GM23338 (cell line): ENCODE results near the gene NCLN. TPM values are rescaled to one million over a fixed set of nuclear protein-coding genes. Genes with fewer than 3 reads are reported as not detected.

Source experiments
- ATAC-seq: fragments of 200-7000 bp; cut with Tn5 transposase; 3 replicates; pipeline ENCODE4 v1.9.1; 2020
- DNase-seq: peaks from one replicate; pipeline ENCODE4 v3.0.0-alpha.2; 2015; ENCODE audit warnings: low spot score
- H2AFZ ChIP-seq: fragments of 200-600 bp; sonication (generic); 2 replicates; pipeline ENCODE4 v1.8.0; 2016; ENCODE audit warnings: antibody characterized with exemption, mild to moderate bottlenecking, moderate library complexity
- H3F3A ChIP-seq: fragments of 200-600 bp; sonication (generic); replicated peaks from 2 replicates; pipeline ENCODE4 v1.8.0; 2017; ENCODE audit warnings: antibody characterized with exemption, mixed run types, low read depth
- H3K27ac ChIP-seq: fragments of 200-600 bp; sonication (generic); 2 replicates; pipeline ENCODE4 v1.6.1; 2016; ENCODE audit warnings: low read depth
- H3K27me3 ChIP-seq: fragments of 200-600 bp; sonication (generic); 2 replicates; pipeline ENCODE4 v1.8.0; 2016; ENCODE audit warnings: mild to moderate bottlenecking, mixed run types, moderate library complexity; ENCODE audit not compliant: insufficient read depth
- H3K36me3 ChIP-seq: fragments of 200-600 bp; sonication (generic); 2 replicates; pipeline ENCODE4 v1.8.0; 2016; ENCODE audit warnings: mild to moderate bottlenecking; ENCODE audit not compliant: insufficient read depth
- H3K4me1 ChIP-seq: fragments of 200-600 bp; sonication (generic); 2 replicates; pipeline ENCODE4 v1.8.0; 2016; ENCODE audit warnings: mild to moderate bottlenecking, moderate library complexity; ENCODE audit not compliant: insufficient read depth
- H3K4me2 ChIP-seq: fragments of 200-600 bp; sonication (generic); 2 replicates; pipeline ENCODE4 v1.7.1; 2017; ENCODE audit warnings: mixed run types
- H3K4me3 ChIP-seq: fragments of 200-600 bp; sonication (generic); 2 replicates; pipeline ENCODE4 v1.6.1; 2016; ENCODE audit warnings: mixed run types
- H3K79me2 ChIP-seq: fragments of 200-600 bp; sonication (generic); replicated peaks from 2 replicates; pipeline ENCODE4 v1.8.0; 2017; ENCODE audit warnings: mild to moderate bottlenecking; ENCODE audit not compliant: insufficient read depth
- H3K9me2 ChIP-seq: fragments of 200-600 bp; sonication (generic); 2 replicates; pipeline ENCODE4 v1.8.0; 2017; ENCODE audit not compliant: insufficient read depth
- H4K20me1 ChIP-seq: fragments of 200-600 bp; sonication (generic); replicated peaks from 2 replicates; pipeline ENCODE4 v1.8.0; 2017; ENCODE audit warnings: mild to moderate bottlenecking; ENCODE audit not compliant: insufficient read depth
- H3K27ac Mint-ChIP-seq: 2 replicates; pipeline ENCODE4 v1.8.0; 2020; ENCODE audit warnings: inconsistent platforms, mild to moderate bottlenecking, moderate library complexity, mixed read lengths
- H3K27me3 Mint-ChIP-seq: 3 replicates; pipeline ENCODE4 v1.8.0; 2022; ENCODE audit warnings: low read depth, mild to moderate bottlenecking, moderate library complexity, mixed read lengths, inconsistent platforms; ENCODE audit not compliant: insufficient read depth, poor library complexity
- H3K36me3 Mint-ChIP-seq: 3 replicates; pipeline ENCODE4 v1.8.0; 2021; ENCODE audit warnings: low read depth, mild to moderate bottlenecking, inconsistent platforms, moderate library complexity, mixed read lengths
- H3K4me1 Mint-ChIP-seq: 3 replicates; pipeline ENCODE4 v1.8.0; 2020; ENCODE audit warnings: mild to moderate bottlenecking, inconsistent platforms, mixed read lengths
- H3K4me3 Mint-ChIP-seq: 3 replicates; pipeline ENCODE4 v1.8.0; 2021; ENCODE audit warnings: moderate library complexity, mild to moderate bottlenecking, inconsistent platforms, mixed read lengths
- H3K9me3 Mint-ChIP-seq: 3 replicates; pipeline ENCODE4 v1.8.0; 2020; ENCODE audit warnings: moderate library complexity, mild to moderate bottlenecking, inconsistent platforms, mixed read lengths
- REST ChIP-seq: IDR thresholded peaks from one replicate; pipeline ENCODE4 v1.6.1; 2018; ENCODE audit warnings: antibody characterized with exemption; ENCODE audit not compliant: unreplicated experiment
- ZNF331 ChIP-seq: fragments of 250-450 bp; sonication (Bioruptor Pico); IDR thresholded peaks from 2 replicates; pipeline ENCODE4 v1.5.0; 2020; ENCODE audit warnings: low read depth, mild to moderate bottlenecking, moderate library complexity
- polyA plus RNA-seq: library from polyadenylated mRNA; unstranded; fragments of >200 nt; fragmentation: Nextera tagmentation; extraction: Ambion mirVana; gene quantifications from 2 replicates; pipeline ENCODE4 v1.2.1, GENCODE V29; 2016
- total RNA-seq: library from RNA; depleted of rRNA; stranded (reverse); fragments of >200 nt; shearing (Covaris generic); gene quantifications from 2 replicates; pipeline ENCODE4 v1.2.3, GENCODE V29; 2014
- TF ChIP-seq, protein P1 (sequence below): fragments of 250-450 bp; sonication (Bioruptor Pico); IDR thresholded peaks from 2 replicates; pipeline ENCODE4 v1.5.0; 2020; ENCODE audit warnings: mild to moderate bottlenecking, moderate library complexity
- TF ChIP-seq, protein P2 (sequence below): IDR thresholded peaks from 2 replicates; pipeline ENCODE4 v1.6.1; 2016; ENCODE audit warnings: antibody characterized with exemption

Gene NCLN
- total and polyA plus RNA-seq, 2 experiments from 2014 or later: 85.6 to 125 TPM

DNA sequence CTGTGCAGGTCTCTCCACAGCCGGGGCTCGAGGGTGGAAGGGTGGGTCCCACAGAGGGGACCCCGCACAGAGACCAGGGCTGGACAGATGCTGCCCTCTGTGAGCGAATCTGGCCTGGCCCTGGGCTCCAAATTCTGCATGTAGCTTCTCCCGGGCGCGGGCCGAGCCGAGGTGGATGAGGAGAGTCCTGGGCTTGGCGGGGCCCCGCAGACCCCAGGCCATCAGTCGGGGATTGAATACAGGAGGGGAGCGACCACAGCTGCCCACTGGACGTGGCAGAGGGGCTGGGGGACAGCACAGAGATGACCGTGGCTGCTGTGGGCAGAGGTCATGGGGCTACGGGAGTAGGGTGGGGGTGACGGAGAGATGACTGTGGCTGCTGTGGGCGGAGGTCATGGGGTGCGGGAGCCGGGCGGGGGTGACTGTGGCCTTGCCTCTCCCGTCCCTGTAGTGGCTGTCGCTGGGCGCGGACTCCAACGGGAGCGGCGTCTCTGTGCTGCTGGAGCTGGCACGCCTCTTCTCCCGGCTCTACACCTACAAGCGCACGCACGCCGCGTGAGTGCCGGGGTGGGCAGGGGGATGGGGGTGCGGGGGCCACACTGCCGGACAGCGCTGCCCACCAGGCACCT is 15.5 kb downstream of the NCLN start (continued):
- TF ChIP-seq, protein P1, sequence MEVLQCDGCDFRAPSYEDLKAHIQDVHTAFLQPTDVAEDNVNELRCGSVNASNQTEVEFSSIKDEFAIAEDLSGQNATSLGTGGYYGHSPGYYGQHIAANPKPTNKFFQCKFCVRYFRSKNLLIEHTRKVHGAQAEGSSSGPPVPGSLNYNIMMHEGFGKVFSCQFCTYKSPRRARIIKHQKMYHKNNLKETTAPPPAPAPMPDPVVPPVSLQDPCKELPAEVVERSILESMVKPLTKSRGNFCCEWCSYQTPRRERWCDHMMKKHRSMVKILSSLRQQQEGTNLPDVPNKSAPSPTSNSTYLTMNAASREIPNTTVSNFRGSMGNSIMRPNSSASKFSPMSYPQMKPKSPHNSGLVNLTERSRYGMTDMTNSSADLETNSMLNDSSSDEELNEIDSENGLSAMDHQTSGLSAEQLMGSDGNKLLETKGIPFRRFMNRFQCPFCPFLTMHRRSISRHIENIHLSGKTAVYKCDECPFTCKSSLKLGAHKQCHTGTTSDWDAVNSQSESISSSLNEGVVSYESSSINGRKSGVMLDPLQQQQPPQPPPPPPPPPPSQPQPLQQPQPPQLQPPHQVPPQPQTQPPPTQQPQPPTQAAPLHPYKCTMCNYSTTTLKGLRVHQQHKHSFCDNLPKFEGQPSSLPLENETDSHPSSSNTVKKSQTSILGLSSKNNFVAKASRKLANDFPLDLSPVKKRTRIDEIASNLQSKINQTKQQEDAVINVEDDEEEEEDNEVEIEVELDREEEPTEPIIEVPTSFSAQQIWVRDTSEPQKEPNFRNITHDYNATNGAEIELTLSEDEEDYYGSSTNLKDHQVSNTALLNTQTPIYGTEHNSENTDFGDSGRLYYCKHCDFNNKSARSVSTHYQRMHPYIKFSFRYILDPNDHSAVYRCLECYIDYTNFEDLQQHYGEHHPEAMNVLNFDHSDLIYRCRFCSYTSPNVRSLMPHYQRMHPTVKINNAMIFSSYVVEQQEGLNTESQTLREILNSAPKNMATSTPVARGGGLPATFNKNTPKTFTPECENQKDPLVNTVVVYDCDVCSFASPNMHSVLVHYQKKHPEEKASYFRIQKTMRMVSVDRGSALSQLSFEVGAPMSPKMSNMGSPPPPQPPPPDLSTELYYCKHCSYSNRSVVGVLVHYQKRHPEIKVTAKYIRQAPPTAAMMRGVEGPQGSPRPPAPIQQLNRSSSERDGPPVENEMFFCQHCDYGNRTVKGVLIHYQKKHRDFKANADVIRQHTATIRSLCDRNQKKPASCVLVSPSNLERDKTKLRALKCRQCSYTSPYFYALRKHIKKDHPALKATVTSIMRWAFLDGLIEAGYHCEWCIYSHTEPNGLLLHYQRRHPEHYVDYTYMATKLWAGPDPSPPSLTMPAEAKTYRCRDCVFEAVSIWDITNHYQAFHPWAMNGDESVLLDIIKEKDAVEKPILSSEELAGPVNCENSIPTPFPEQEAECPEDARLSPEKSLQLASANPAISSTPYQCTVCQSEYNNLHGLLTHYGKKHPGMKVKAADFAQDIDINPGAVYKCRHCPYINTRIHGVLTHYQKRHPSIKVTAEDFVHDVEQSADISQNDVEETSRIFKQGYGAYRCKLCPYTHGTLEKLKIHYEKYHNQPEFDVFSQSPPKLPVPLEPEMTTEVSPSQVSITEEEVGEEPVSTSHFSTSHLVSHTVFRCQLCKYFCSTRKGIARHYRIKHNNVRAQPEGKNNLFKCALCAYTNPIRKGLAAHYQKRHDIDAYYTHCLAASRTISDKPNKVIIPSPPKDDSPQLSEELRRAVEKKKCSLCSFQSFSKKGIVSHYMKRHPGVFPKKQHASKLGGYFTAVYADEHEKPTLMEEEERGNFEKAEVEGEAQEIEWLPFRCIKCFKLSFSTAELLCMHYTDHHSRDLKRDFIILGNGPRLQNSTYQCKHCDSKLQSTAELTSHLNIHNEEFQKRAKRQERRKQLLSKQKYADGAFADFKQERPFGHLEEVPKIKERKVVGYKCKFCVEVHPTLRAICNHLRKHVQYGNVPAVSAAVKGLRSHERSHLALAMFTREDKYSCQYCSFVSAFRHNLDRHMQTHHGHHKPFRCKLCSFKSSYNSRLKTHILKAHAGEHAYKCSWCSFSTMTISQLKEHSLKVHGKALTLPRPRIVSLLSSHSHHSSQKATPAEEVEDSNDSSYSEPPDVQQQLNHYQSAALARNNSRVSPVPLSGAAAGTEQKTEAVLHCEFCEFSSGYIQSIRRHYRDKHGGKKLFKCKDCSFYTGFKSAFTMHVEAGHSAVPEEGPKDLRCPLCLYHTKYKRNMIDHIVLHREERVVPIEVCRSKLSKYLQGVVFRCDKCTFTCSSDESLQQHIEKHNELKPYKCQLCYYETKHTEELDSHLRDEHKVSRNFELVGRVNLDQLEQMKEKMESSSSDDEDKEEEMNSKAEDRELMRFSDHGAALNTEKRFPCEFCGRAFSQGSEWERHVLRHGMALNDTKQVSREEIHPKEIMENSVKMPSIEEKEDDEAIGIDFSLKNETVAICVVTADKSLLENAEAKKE: no peak

DNA sequence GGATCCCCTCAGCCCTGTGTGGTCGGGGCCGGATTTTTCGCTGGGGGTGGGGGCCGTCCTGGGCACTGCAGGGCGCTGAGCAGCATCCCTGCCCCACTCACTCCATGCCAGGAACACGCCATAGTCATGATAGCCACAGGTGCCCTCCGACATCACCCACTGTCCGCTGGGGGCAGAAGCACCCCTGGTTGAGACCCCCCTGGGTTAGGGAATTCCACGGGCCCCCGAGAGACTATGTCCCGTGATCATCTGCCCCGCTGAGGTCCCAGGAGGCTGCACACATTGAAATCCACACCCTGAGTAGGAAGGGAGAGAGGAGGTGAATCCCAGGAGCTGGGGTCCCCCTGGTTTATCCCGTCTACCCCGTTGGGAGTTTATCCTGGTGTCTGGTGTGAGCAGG is 16.2 kb downstream of the NCLN start:
- no peak overlapping the region for H3K4me3 Mint-ChIP-seq
- H3K4me2 ChIP-seq: no peak overlapping the region
- no peak overlapping the region for H3K27ac Mint-ChIP-seq
- no peaks in the 10 kb centered on the region for H3K27me3 ChIP-seq
- no peaks in the 10 kb centered on the region for H3K9me3 Mint-ChIP-seq
- ATAC-seq (no peak), DNase-seq (no peak)
- no peak overlapping the region for H3K4me3 ChIP-seq
- no peaks in the 10 kb centered on the region; the same call in 1 of the 2 replicates for H4K20me1 ChIP-seq
- H2AFZ ChIP-seq: no peak overlapping the region
- no peaks in the 10 kb centered on the region for H3F3A ChIP-seq
- peaks cover 12% of the 10 kb centered on the region for H3K36me3 Mint-ChIP-seq
- H3K27ac ChIP-seq: no peak overlapping the region
- H3K36me3 ChIP-seq: peaks cover 5% of the 10 kb centered on the region
- no peaks in the 10 kb centered on the region for H3K4me1 ChIP-seq
- peaks cover 9% of the 10 kb centered on the region for H3K27me3 Mint-ChIP-seq
- no peaks in the 10 kb centered on the region for H3K79me2 ChIP-seq
- no peaks in the 10 kb centered on the region for H3K9me2 ChIP-seq
- no peaks in the 10 kb centered on the region for H3K4me1 Mint-ChIP-seq
- TF ChIP-seq ZNF331 (CRISPR knock-in tag): no peak
- no peak for TF ChIP-seq REST
- TF ChIP-seq, protein P2, sequence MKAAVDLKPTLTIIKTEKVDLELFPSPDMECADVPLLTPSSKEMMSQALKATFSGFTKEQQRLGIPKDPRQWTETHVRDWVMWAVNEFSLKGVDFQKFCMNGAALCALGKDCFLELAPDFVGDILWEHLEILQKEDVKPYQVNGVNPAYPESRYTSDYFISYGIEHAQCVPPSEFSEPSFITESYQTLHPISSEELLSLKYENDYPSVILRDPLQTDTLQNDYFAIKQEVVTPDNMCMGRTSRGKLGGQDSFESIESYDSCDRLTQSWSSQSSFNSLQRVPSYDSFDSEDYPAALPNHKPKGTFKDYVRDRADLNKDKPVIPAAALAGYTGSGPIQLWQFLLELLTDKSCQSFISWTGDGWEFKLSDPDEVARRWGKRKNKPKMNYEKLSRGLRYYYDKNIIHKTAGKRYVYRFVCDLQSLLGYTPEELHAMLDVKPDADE: no peak
